Effector CD4-positive, alpha-beta T cell (primary cell): ENCODE measurements around the gene PSMA4.
A peak's percentile ranks its signal among the peaks of the same experiment; 100 is the strongest.
"Not testable (repeated sequence)": the region's sequence is repeated elsewhere in the genome, so short reads cannot be mapped to it uniquely, and the experiment has no call there.

Experiments
- DNase-seq: peaks from one replicate; pipeline ENCODE4 v3.0.0-alpha.2; 2020

PSMA4 gene

DNA sequence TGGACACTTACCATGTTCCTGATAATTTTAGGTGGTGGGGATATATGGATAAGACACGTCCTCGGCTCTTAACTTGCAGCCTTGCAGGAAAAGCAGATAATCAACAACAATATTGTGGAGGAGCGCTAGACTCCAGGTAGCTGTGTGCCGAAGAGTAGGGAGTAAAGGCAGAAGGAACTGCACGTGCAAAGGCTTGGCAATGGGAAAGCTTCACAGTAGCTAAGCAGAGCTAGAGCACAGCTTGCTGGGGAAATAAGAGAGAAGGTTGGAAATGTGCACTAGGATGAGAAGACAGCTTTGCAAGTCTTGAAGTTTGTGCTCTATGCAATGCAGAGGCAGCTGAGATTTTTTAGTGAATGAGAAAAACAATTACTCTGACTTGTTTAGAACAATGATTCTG, 12.4 kb downstream of the PSMA4 start:
- no peak for DNase-seq

- not testable (repeated sequence) for DNase-seq
Observed at GRCh38 chr15:78560201-78560600, 20.0 kb downstream of the PSMA4 start.

DNA sequence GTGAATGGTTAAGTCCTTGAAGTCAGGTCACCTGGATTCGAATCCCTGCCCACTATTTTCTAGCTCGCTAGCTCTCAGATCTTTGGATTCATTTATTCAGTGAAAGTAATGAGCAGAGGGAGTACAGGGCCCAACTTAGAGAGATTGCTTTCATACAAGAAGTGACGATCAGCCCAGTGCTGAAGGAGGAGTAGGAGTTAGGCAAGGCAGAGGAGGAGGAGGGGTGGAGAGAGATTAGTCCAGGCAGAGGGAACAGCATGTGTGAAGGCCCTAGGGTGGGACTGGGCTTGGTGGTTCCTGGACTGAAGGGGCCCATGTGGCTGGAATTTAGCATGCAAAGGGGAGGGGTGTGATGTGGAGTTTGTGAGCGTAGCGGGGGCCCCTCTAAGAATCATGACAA, 21.2 kb downstream of the PSMA4 start:
- no peak for DNase-seq

- DNase-seq = no peak
Observed at GRCh38 chr15:78563092-78563491, 22.8 kb downstream of the PSMA4 start.

DNA sequence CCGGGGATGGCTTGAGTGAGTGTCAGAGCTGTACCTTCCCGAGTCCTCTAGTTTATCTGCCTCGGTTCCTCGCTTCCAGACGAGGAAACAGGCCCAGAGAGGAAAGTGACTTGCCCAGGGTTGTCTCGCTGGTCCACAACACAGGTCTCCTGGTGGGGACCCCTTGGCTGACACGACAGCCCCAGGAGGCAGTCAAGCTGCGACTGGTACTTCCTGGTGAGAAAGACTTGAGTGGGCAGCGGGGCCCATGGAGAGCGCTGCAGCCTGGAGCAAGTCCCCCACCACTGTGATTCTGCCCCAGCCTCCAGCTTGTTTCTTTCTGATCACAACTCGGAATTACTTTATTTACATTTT, 24.5 kb downstream of the PSMA4 start:
- DNase-seq = no peak

GRCh38 chr15:78565097-78565950, 25.1 kb downstream of the PSMA4 start, which contains the start of gene CHRNA5:
CHRNA5 (plus strand) TSS chr15:78565520; CDS start chr15:78565720, 200 bp downstream.
- DNase-seq = peak; percentile 57

DNA sequence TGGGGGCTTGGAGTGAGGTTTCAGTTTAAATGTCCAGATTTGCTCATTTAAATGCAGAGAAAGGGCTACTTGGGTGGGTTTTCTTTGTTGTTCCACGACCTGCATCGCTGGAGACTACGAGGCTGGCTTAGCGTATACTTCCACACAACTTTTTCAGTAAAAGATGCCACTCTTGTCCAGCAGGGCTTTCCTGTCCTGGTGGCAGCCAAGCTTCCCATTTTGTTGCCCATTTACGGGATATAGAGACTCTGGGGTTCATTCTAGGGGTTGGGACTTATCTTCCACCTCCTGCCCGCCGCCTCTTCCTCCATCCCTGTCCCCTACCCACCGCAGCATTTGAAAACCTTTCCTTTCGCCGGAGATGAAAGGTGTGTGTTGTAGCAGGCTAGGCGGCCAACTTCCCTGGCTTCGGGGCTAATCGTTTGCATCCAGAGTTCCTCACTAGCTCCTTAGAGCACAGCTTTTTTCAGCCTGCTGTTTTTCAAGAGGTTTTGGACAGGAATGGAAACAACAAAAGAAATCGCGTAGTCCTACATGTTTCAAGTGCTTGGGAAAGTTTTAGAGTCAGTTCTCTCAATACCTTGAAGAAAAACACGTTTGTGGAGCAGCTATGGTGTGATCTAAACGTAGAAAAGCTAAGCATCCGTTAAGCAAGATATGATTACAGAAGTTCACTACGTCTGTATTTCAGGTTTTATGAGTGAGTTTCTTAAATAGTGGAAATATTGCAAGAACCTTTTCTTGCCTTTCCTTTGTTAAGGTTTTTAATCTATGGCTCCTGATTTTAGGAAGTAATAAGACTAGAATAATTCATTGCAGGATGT, 25.9 kb downstream of the PSMA4 start:
- DNase-seq = no peak

DNA sequence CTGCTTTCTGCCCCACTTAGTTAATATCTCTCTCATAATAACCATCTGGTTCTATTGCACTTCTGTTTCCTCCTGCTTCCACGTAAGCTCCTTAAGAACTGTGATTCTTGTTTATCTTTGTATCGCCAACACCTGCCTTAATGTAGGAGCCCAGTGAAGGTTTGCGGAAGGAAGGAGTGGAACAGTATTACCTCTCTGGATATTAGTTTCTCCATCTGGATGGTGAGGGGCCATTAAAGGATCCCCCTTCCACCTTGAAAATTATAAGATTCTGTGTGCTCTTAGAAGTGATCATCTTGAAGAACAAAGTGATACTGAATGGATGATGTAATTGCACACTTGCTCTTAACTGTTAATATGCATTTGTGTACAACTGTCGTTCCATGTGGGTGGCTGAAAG, 27.3 kb downstream of the PSMA4 start:
- no peak for DNase-seq

DNA sequence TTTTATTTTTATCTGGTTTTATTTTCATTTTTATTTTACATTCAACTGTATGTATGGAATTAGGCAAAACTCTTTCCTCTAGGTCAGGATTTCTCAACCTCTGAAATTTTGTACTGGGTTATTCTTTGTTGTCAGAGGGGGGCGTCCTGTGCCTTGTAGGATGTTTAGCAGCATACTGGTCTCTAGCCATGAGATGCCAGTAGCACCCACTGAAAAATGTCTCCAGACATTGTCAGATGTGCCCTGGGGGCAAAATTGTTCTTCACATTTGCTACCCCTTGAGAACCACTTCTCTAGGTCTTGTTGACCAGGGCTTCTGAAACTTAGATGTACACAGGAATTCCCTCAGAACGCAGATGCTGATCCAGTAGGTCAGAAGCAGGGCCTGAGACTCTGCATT, 30.5 kb downstream of the PSMA4 start:
- DNase-seq = no peak

DNA sequence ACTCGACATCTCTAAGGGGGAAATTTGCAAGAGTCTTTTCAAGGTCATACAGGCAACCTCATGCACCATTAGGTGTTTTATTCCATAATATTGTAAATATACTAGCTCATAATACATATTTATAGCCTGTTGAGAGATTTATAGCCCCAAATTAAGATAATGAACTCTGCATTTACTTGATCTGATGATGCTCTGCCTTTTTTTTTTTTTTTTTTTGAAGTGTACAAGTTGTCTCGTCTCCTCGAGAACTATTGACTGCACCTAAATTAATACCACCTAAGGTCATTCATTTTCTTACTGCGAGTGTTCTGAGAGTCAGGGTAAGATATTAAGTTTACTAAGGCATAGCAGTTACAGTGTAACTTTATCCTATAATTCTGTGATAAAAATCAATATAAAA, 31.1 kb downstream of the PSMA4 start:
- no peak for DNase-seq

GRCh38 chr15:78573416-78573815, 33.2 kb downstream of the PSMA4 start:
- DNase-seq = no peak

- DNase-seq = no peak
Observed at GRCh38 chr15:78574944-78575343, 34.7 kb downstream of the PSMA4 start.

GRCh38 chr15:78597583-78597982, 57.3 kb downstream of the PSMA4 start:
- DNase-seq = no peak

- no peak for DNase-seq
Observed at GRCh38 chr15:78598348-78598747, 58.1 kb downstream of the PSMA4 start.

GRCh38 chr15:78599189-78599588, 58.9 kb downstream of the PSMA4 start:
- DNase-seq = no peak
